NT2/D1 (cell line): Measurements from ENCODE around the gene FIGNL2.

Experiments
- DNase-seq: peaks from one replicate; pipeline ENCODE4 v3.0.0-alpha.2; 2011; ENCODE audit warnings: low read depth, low spot score
- H3K27me3 ChIP-seq: 2 replicates; pipeline ENCODE4 v1.6.0; 2011; ENCODE audit warnings: mild to moderate bottlenecking; ENCODE audit not compliant: insufficient read length, insufficient read depth
- H3K36me3 ChIP-seq: 2 replicates; pipeline ENCODE4 v1.6.1; 2011; ENCODE audit warnings: mild to moderate bottlenecking, low read length, mixed read lengths; ENCODE audit not compliant: insufficient read depth, insufficient read length
- H3K4me1 ChIP-seq: 2 replicates; pipeline ENCODE4 v1.5.1; 2011; ENCODE audit not compliant: insufficient read depth, insufficient read length
- H3K4me3 ChIP-seq: 2 replicates; pipeline ENCODE4 v1.5.1; 2011; ENCODE audit warnings: low read depth; ENCODE audit not compliant: insufficient read length
- H3K9ac ChIP-seq: 2 replicates; pipeline ENCODE4 v1.6.0; 2011; ENCODE audit warnings: low read depth; ENCODE audit not compliant: insufficient read length
- H3K9me3 ChIP-seq: 2 replicates; pipeline ENCODE4 v1.5.1; 2011; ENCODE audit warnings: mild to moderate bottlenecking, low read length; ENCODE audit not compliant: insufficient read depth
- SUZ12 ChIP-seq: IDR thresholded peaks from 2 replicates; pipeline ENCODE4 v1.6.1; 2011; ENCODE audit not compliant: insufficient read length, insufficient read depth; ENCODE audit errors: extremely low read depth
- YY1 ChIP-seq: IDR thresholded peaks from 2 replicates; pipeline ENCODE4 v1.6.1; 2011; ENCODE audit not compliant: insufficient read length, insufficient read depth
- ZNF274 ChIP-seq: IDR thresholded peaks from 2 replicates; pipeline ENCODE4 v1.6.1; 2011; ENCODE audit warnings: mild to moderate bottlenecking, low read depth, low read length

FIGNL2 gene

GRCh38 chr12:51829641-51830040, 18.9 kb downstream of the FIGNL2 start:
- H3K4me1 ChIP-seq: peaks cover 32% of the 10 kb centered on the region
- no peak overlapping the region for H3K4me3 ChIP-seq
- no peaks in the 10 kb centered on the region for H3K36me3 ChIP-seq
- no peak for TF ChIP-seq SUZ12
- TF ChIP-seq ZNF274: no peak
- TF ChIP-seq YY1: no peak
- peak overlapping the region; percentile 47 for H3K9ac ChIP-seq
- no peak for DNase-seq
- no peaks in the 10 kb centered on the region for H3K9me3 ChIP-seq
- H3K27me3 ChIP-seq: no peaks in the 10 kb centered on the region

GRCh38 chr12:51829011-51829481, 19.5 kb downstream of the FIGNL2 start:
- Histone ChIP-seq H3K9me3 (no peaks in the 10 kb centered on the region), H3K9ac (no peak overlapping the region), H3K36me3 (peaks cover 4% of the 10 kb centered on the region), H3K4me3 (no peak overlapping the region), H3K4me1 (peaks cover 30% of the 10 kb centered on the region), H3K27me3 (no peaks in the 10 kb centered on the region)
- peak; percentile 91 for DNase-seq
- TF ChIP-seq ZNF274 (no peak), SUZ12 (no peak), YY1 (no peak)

GRCh38 chr12:51827925-51828818, 20.3 kb downstream of the FIGNL2 start:
- Histone ChIP-seq H3K4me3 (no peak overlapping the region), H3K36me3 (peaks cover 11% of the 10 kb centered on the region), H3K4me1 (peaks cover 31% of the 10 kb centered on the region), H3K9ac (peak overlapping the region; percentile 56), H3K27me3 (no peaks in the 10 kb centered on the region), H3K9me3 (no peaks in the 10 kb centered on the region)
- TF ChIP-seq SUZ12 (no peak), ZNF274 (no peak)
- DNase-seq: no peak

GRCh38 chr12:51826881-51827280, 21.6 kb downstream of the FIGNL2 start:
- Histone ChIP-seq H3K27me3 (no peaks in the 10 kb centered on the region), H3K9me3 (peaks cover 4% of the 10 kb centered on the region; the same call in 1 of the 2 replicates), H3K4me3 (no peak overlapping the region), H3K36me3 (peaks cover 23% of the 10 kb centered on the region), H3K9ac (peak overlapping the region; percentile 54), H3K4me1 (peaks cover 36% of the 10 kb centered on the region)
- DNase-seq: no peak
- TF ChIP-seq YY1 (no peak), ZNF274 (no peak), SUZ12 (no peak)

GRCh38 chr12:51825216-51825615, 23.3 kb downstream of the FIGNL2 start:
- peaks cover 6% of the 10 kb centered on the region; the same call in 1 of the 2 replicates for H3K9me3 ChIP-seq
- TF ChIP-seq ZNF274 (no peak), SUZ12 (no peak), YY1 (no peak)
- H3K9ac ChIP-seq: peak overlapping the region; percentile 22
- no peak overlapping the region for H3K4me3 ChIP-seq
- H3K36me3 ChIP-seq: peaks cover 25% of the 10 kb centered on the region
- H3K27me3 ChIP-seq: no peaks in the 10 kb centered on the region
- DNase-seq: no peak
- H3K4me1 ChIP-seq: peaks cover 29% of the 10 kb centered on the region

GRCh38 chr12:51823875-51824565, 24.5 kb downstream of the FIGNL2 start:
- H3K9ac ChIP-seq: no peak overlapping the region
- no peak overlapping the region for H3K4me3 ChIP-seq
- peaks cover 25% of the 10 kb centered on the region for H3K36me3 ChIP-seq
- peaks cover 16% of the 10 kb centered on the region; the same call in 1 of the 2 replicates for H3K9me3 ChIP-seq
- H3K4me1 ChIP-seq: peaks cover 25% of the 10 kb centered on the region
- no peak for DNase-seq
- TF ChIP-seq YY1 (no peak), ZNF274 (no peak), SUZ12 (no peak)
- peaks cover 3% of the 10 kb centered on the region for H3K27me3 ChIP-seq

GRCh38 chr12:51822956-51823355, 25.6 kb downstream of the FIGNL2 start:
- no peak overlapping the region for H3K4me3 ChIP-seq
- H3K36me3 ChIP-seq: peaks cover 25% of the 10 kb centered on the region
- H3K4me1 ChIP-seq: peaks cover 22% of the 10 kb centered on the region
- H3K27me3 ChIP-seq: peaks cover 3% of the 10 kb centered on the region
- no peak for TF ChIP-seq YY1
- no peak for TF ChIP-seq SUZ12
- no peak for TF ChIP-seq ZNF274
- H3K9me3 ChIP-seq: peaks cover 16% of the 10 kb centered on the region; the same call in 1 of the 2 replicates
- DNase-seq: no peak
- H3K9ac ChIP-seq: no peak overlapping the region
